B cell (primary cell): Measurements from ENCODE around the gene MTUS2.

Experiments
- CTCF ChIP-seq: fragments of 200-600 bp; IDR thresholded peaks from one replicate; pipeline ENCODE4 v1.8.0; 2022; ENCODE audit warnings: antibody characterized with exemption, mild to moderate bottlenecking
- EZH2 ChIP-seq: IDR thresholded peaks from 2 replicates; pipeline ENCODE4 v1.6.1; 2012; ENCODE audit warnings: borderline replicate concordance, low read depth, mild to moderate bottlenecking, moderate library complexity, low read length; ENCODE audit not compliant: insufficient read depth, poor library complexity, severe bottlenecking

GRCh38 chr13:28856287-28856686 is 36.1 kb downstream of the MTUS2 start:
- TF ChIP-seq CTCF (no peak), EZH2 (no peak)
